HEK293 (cell line): ENCODE data around the gene UMAD1.

Experiments used
- CTCF ChIA-PET: fragments of 350-600 bp; formaldehyde crosslinking; extraction: SDS; loops from one replicate; lab custom pipeline; 2021; ENCODE audit warnings: antibody characterized with exemption; lab: Yijun Ruan, JAX
- POLR2A ChIA-PET: fragments of 300-600 bp; formaldehyde crosslinking; extraction: SDS; loops from one replicate; lab custom pipeline; 2020; ENCODE audit warnings: antibody characterized with exemption, inconsistent platforms; lab: Yijun Ruan, JAX
- H3K27ac ChIP-seq: fragments of 200-500 bp; sonication (Bioruptor generic); 2 replicates; pipeline ENCODE4 v1.5.1; 2014; ENCODE audit warnings: low read depth, low read length, control low read depth, inconsistent platforms; ENCODE audit errors: extremely low read depth
- H3K36me3 ChIP-seq, 2 experiments: fragments of 200-500 bp in 1 of 2; sonication (Bioruptor generic) in 1 of 2; 1 replicate in 1 of 2; 2 replicates in 1 of 2; pipeline ENCODE4 v1.5.1; 2014 to 2017; ENCODE audit warnings: inconsistent platforms in 2 of 2, low read length in 2 of 2; ENCODE audit not compliant: control insufficient read depth in 2 of 2, insufficient read depth in 1 of 2
- H3K4me1 ChIP-seq: fragments of 200-500 bp; sonication (Bioruptor generic); 2 replicates; pipeline ENCODE4 v1.5.1; 2014; ENCODE audit warnings: mild to moderate bottlenecking, low read length, inconsistent platforms; ENCODE audit not compliant: control insufficient read depth, insufficient read depth
- H3K4me3 ChIP-seq: 2 replicates; pipeline ENCODE4 v1.5.1; 2011; ENCODE audit warnings: low read depth, mild to moderate bottlenecking, control low read depth, low read length, moderate library complexity
- H3K9me3 ChIP-seq: fragments of 200-500 bp; sonication (Bioruptor generic); 2 replicates; pipeline ENCODE4 v1.5.1; 2014; ENCODE audit warnings: low read depth, low read length, inconsistent platforms; ENCODE audit not compliant: control insufficient read depth, insufficient read depth
- KLF8 ChIP-seq: fragments of 450-650 bp; formaldehyde crosslinking; IDR thresholded peaks from 2 replicates; pipeline ENCODE4 v1.5.1; 2016; ENCODE audit warnings: missing biosample characterization, missing genetic modification characterization
- SCRT1 ChIP-seq: fragments of 450-650 bp; formaldehyde crosslinking; IDR thresholded peaks from 2 replicates; pipeline ENCODE4 v1.5.1; 2016; ENCODE audit warnings: missing biosample characterization, missing genetic modification characterization, borderline replicate concordance
- SCRT2 ChIP-seq: fragments of 450-650 bp; formaldehyde crosslinking; IDR thresholded peaks from 2 replicates; pipeline ENCODE4 v1.5.1; 2016; ENCODE audit warnings: missing biosample characterization, missing genetic modification characterization
- ZBTB7A ChIP-seq: fragments of 450-650 bp; formaldehyde crosslinking; IDR thresholded peaks from 2 replicates; pipeline ENCODE4 v1.5.1; 2016; ENCODE audit warnings: low read depth, missing biosample characterization, missing genetic modification characterization
- ZBTB8A ChIP-seq: fragments of 450-650 bp; formaldehyde crosslinking; IDR thresholded peaks from 2 replicates; pipeline ENCODE4 v1.5.1; 2016; ENCODE audit warnings: missing biosample characterization, missing genetic modification characterization
- ZNF121 ChIP-seq: fragments of 450-650 bp; formaldehyde crosslinking; IDR thresholded peaks from 2 replicates; pipeline ENCODE4 v1.5.1; 2016; ENCODE audit warnings: missing biosample characterization, missing genetic modification characterization
- ZNF211 ChIP-seq: fragments of 450-650 bp; formaldehyde crosslinking; IDR thresholded peaks from 2 replicates; pipeline ENCODE4 v1.5.1; 2016; ENCODE audit warnings: low read depth, missing biosample characterization, missing genetic modification characterization
- ZNF510 ChIP-seq: fragments of 450-650 bp; formaldehyde crosslinking; IDR thresholded peaks from 2 replicates; pipeline ENCODE4 v1.5.1; 2018; ENCODE audit warnings: mild to moderate bottlenecking, missing genetic modification characterization, missing biosample characterization; ENCODE audit not compliant: insufficient replicate concordance
- TF ChIP-seq, protein P1 (sequence below): fragments of 450-650 bp; formaldehyde crosslinking; IDR thresholded peaks from 2 replicates; pipeline ENCODE4 v1.5.1; 2017; ENCODE audit warnings: missing biosample characterization, missing genetic modification characterization
- TF ChIP-seq, protein P2 (sequence below): fragments of 450-650 bp; formaldehyde crosslinking; optimal IDR thresholded peaks from 2 replicates; pipeline ENCODE3; 2016; ENCODE audit warnings: missing biosample characterization, mild to moderate bottlenecking, missing genetic modification characterization
- TF ChIP-seq, protein P3 (sequence below): fragments of 450-650 bp; IDR thresholded peaks from 2 replicates; pipeline ENCODE4 v1.5.1; 2018; ENCODE audit warnings: missing biosample characterization, missing genetic modification characterization
- TF ChIP-seq, protein P4 (sequence below): fragments of 450-650 bp; formaldehyde crosslinking; IDR thresholded peaks from 2 replicates; pipeline ENCODE4 v1.5.1; 2016; ENCODE audit warnings: missing biosample characterization, missing genetic modification characterization
- TF ChIP-seq, protein P5 (sequence below): fragments of 450-650 bp; formaldehyde crosslinking; conservative IDR thresholded peaks from 2 replicates; pipeline ENCODE4 v1.5.1; 2016; ENCODE audit warnings: low read depth, missing biosample characterization, missing genetic modification characterization
- TF ChIP-seq, protein P6 (sequence below): fragments of 450-650 bp; formaldehyde crosslinking; IDR thresholded peaks from 2 replicates; pipeline ENCODE4 v1.5.1; 2016; ENCODE audit warnings: missing biosample characterization, missing genetic modification characterization
- TF ChIP-seq, protein P7 (sequence below): fragments of 450-650 bp; formaldehyde crosslinking; IDR thresholded peaks from 2 replicates; pipeline ENCODE4 v1.5.1; 2016; ENCODE audit warnings: missing biosample characterization, missing genetic modification characterization
- TF ChIP-seq, protein P8 (sequence below): fragments of 450-650 bp; formaldehyde crosslinking; IDR thresholded peaks from 2 replicates; pipeline ENCODE4 v1.5.1; 2016; ENCODE audit warnings: missing biosample characterization, missing genetic modification characterization

Gene UMAD1

DNA sequence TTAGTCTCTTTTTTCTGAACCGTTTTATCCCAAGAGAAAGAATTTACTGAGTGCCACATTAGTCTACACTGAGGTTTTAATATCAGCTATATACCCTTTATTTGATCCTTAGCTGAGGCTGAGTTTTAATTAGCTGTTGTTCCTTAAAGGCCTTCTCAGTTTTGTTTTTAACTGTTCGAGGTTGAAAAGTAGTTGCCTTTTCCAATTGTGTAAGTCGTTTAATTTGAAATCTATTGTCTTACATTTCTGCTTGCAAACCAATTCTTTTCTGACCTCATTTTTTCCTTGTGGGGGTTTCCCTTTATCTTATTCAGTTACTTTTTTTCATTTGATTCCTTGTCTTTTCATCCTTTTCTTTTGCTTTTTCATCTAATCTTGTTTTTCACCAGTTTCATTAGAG is 30.8 kb downstream of the UMAD1 start:
- Histone ChIP-seq H3K4me3 (no peak overlapping the region), H3K4me1 (no peaks in the 10 kb centered on the region), H3K36me3 (peaks cover 0 to 9% of the 10 kb centered on the region in 2 experiments; a peak in 1 of 3 replicates), H3K27ac (no peak overlapping the region), H3K9me3 (no peaks in the 10 kb centered on the region)
- ChIA-PET POLR2A (no interaction called here), CTCF (no interaction called here)
- TF ChIP-seq, protein P1, sequence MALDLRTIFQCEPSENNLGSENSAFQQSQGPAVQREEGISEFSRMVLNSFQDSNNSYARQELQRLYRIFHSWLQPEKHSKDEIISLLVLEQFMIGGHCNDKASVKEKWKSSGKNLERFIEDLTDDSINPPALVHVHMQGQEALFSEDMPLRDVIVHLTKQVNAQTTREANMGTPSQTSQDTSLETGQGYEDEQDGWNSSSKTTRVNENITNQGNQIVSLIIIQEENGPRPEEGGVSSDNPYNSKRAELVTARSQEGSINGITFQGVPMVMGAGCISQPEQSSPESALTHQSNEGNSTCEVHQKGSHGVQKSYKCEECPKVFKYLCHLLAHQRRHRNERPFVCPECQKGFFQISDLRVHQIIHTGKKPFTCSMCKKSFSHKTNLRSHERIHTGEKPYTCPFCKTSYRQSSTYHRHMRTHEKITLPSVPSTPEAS (tag by site-specific recombination): no peak
- TF ChIP-seq KLF8 (no peak), SCRT1 (no peak), ZBTB8A (no peak), ZNF121 (no peak)
- TF ChIP-seq, protein P2, sequence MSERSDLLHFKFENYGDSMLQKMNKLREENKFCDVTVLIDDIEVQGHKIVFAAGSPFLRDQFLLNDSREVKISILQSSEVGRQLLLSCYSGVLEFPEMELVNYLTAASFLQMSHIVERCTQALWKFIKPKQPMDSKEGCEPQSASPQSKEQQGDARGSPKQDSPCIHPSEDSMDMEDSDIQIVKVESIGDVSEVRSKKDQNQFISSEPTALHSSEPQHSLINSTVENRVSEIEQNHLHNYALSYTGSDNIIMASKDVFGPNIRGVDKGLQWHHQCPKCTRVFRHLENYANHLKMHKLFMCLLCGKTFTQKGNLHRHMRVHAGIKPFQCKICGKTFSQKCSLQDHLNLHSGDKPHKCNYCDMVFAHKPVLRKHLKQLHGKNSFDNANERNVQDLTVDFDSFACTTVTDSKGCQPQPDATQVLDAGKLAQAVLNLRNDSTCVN: no peak
- TF ChIP-seq, protein P3, sequence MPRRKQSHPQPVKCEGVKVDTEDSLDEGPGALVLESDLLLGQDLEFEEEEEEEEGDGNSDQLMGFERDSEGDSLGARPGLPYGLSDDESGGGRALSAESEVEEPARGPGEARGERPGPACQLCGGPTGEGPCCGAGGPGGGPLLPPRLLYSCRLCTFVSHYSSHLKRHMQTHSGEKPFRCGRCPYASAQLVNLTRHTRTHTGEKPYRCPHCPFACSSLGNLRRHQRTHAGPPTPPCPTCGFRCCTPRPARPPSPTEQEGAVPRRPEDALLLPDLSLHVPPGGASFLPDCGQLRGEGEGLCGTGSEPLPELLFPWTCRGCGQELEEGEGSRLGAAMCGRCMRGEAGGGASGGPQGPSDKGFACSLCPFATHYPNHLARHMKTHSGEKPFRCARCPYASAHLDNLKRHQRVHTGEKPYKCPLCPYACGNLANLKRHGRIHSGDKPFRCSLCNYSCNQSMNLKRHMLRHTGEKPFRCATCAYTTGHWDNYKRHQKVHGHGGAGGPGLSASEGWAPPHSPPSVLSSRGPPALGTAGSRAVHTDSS (tag by site-specific recombination): no peak
- TF ChIP-seq, protein P4, sequence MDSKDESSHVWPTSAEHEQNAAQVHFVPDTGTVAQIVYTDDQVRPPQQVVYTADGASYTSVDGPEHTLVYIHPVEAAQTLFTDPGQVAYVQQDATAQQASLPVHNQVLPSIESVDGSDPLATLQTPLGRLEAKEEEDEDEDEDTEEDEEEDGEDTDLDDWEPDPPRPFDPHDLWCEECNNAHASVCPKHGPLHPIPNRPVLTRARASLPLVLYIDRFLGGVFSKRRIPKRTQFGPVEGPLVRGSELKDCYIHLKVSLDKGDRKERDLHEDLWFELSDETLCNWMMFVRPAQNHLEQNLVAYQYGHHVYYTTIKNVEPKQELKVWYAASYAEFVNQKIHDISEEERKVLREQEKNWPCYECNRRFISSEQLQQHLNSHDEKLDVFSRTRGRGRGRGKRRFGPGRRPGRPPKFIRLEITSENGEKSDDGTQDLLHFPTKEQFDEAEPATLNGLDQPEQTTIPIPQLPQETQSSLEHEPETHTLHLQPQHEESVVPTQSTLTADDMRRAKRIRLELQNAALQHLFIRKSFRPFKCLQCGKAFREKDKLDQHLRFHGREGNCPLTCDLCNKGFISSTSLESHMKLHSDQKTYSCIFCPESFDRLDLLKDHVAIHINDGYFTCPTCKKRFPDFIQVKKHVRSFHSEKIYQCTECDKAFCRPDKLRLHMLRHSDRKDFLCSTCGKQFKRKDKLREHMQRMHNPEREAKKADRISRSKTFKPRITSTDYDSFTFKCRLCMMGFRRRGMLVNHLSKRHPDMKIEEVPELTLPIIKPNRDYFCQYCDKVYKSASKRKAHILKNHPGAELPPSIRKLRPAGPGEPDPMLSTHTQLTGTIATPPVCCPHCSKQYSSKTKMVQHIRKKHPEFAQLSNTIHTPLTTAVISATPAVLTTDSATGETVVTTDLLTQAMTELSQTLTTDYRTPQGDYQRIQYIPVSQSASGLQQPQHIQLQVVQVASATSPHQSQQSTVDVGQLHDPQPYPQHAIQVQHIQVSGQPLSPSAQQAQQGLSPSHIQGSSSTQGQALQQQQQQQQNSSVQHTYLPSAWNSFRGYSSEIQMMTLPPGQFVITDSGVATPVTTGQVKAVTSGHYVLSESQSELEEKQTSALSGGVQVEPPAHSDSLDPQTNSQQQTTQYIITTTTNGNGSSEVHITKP (tag by site-specific recombination): no peak
- TF ChIP-seq, protein P5, sequence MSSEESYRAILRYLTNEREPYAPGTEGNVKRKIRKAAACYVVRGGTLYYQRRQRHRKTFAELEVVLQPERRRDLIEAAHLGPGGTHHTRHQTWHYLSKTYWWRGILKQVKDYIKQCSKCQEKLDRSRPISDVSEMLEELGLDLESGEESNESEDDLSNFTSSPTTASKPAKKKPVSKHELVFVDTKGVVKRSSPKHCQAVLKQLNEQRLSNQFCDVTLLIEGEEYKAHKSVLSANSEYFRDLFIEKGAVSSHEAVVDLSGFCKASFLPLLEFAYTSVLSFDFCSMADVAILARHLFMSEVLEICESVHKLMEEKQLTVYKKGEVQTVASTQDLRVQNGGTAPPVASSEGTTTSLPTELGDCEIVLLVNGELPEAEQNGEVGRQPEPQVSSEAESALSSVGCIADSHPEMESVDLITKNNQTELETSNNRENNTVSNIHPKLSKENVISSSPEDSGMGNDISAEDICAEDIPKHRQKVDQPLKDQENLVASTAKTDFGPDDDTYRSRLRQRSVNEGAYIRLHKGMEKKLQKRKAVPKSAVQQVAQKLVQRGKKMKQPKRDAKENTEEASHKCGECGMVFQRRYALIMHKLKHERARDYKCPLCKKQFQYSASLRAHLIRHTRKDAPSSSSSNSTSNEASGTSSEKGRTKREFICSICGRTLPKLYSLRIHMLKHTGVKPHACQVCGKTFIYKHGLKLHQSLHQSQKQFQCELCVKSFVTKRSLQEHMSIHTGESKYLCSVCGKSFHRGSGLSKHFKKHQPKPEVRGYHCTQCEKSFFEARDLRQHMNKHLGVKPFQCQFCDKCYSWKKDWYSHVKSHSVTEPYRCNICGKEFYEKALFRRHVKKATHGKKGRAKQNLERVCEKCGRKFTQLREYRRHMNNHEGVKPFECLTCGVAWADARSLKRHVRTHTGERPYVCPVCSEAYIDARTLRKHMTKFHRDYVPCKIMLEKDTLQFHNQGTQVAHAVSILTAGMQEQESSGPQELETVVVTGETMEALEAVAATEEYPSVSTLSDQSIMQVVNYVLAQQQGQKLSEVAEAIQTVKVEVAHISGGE (tag by site-specific recombination): no peak

DNA sequence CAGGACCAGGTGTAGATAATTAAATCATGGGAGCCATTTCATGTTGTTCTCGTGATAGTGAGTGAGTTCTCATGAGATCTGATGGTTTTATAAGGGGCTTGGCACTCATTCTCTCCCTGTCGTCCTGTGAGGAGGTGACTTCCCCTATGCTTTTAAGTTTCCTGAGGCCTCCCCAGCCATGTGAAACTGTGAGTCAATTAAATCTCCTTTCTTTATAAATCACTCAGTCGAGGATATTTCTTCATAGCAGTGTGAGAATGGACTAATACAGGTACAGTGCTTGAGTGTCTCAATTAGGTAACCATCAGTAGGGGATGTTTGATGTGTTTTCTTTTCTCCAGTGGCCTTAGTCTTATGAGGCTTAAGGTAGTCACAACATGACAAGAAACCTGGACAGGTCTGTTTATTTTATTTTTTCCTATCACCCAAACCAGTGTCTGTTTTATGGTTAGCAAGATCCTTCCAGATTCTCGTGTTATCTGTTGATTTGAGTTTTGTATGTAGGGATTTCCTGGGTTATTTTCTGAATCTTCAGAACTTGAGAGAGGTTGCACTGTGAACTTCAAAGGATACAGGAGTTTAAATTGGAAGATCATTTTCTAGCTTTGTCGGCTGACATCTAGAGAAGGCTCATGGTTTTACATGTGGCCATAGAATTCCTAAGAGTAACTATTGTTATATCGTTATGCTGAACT is 32.1 kb downstream of the UMAD1 start:
- CTCF ChIA-PET: interaction anchor here (0.7 kb wide), 2 partner anchors 64 to 118 kb away, joined by 3 to 4 read pairs; no protein-coding TSS in a partner anchor
- H3K4me1 ChIP-seq: no peaks in the 10 kb centered on the region

More for the DNA sequence above, 32.1 kb downstream of the UMAD1 start:
- H3K9me3 ChIP-seq: no peaks in the 10 kb centered on the region
- H3K4me3 ChIP-seq: no peak overlapping the region
- H3K27ac ChIP-seq: no peak overlapping the region
- TF ChIP-seq ZNF510 (no peak), SCRT2 (tag by site-specific recombination) (no peak), ZNF211 (tag by site-specific recombination) (no peak), ZBTB7A (tag by site-specific recombination) (no peak)
- TF ChIP-seq, protein P6, sequence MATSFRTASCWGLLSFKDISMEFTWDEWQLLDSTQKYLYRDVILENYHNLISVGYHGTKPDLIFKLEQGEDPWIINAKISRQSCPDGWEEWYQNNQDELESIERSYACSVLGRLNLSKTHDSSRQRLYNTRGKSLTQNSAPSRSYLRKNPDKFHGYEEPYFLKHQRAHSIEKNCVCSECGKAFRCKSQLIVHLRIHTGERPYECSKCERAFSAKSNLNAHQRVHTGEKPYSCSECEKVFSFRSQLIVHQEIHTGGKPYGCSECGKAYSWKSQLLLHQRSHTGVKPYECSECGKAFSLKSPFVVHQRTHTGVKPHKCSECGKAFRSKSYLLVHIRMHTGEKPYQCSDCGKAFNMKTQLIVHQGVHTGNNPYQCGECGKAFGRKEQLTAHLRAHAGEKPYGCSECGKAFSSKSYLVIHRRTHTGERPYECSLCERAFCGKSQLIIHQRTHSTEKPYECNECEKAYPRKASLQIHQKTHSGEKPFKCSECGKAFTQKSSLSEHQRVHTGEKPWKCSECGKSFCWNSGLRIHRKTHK: no peak
- TF ChIP-seq, protein P7, sequence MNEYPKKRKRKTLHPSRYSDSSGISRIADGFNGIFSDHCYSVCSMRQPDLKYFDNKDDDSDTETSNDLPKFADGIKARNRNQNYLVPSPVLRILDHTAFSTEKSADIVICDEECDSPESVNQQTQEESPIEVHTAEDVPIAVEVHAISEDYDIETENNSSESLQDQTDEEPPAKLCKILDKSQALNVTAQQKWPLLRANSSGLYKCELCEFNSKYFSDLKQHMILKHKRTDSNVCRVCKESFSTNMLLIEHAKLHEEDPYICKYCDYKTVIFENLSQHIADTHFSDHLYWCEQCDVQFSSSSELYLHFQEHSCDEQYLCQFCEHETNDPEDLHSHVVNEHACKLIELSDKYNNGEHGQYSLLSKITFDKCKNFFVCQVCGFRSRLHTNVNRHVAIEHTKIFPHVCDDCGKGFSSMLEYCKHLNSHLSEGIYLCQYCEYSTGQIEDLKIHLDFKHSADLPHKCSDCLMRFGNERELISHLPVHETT (tag by site-specific recombination): no peak
- TF ChIP-seq, protein P8, sequence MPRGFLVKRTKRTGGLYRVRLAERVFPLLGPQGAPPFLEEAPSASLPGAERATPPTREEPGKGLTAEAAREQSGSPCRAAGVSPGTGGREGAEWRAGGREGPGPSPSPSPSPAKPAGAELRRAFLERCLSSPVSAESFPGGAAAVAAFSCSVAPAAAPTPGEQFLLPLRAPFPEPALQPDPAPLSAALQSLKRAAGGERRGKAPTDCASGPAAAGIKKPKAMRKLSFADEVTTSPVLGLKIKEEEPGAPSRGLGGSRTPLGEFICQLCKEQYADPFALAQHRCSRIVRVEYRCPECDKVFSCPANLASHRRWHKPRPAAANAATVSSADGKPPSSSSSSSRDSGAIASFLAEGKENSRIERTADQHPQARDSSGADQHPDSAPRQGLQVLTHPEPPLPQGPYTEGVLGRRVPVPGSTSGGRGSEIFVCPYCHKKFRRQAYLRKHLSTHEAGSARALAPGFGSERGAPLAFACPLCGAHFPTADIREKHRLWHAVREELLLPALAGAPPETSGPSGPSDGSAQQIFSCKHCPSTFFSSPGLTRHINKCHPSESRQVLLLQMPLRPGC (tag by site-specific recombination): no peak
- TF ChIP-seq, all 188 proteins: peak for 0
- POLR2A ChIA-PET: no interaction called here
- H3K36me3 ChIP-seq: peaks cover 0 to 9% of the 10 kb centered on the region in 2 experiments; a peak in 1 of 3 replicates
